HepG2 (cell line): ENCODE results near the gene NEDD8. TPM values are rescaled to one million over a fixed set of nuclear protein-coding genes. Genes with fewer than 3 reads are reported as not detected.

Experiments used
- ARHGAP35 ChIP-seq: sonication (generic); formaldehyde crosslinking; IDR thresholded peaks from 2 replicates; pipeline ENCODE4 v1.9.0; 2022; ENCODE audit warnings: mild to moderate bottlenecking, inconsistent platforms, moderate library complexity, missing genetic modification reagents, borderline replicate concordance
- ATAD3A ChIP-seq: sonication (generic); formaldehyde crosslinking; IDR thresholded peaks from 2 replicates; pipeline ENCODE4 v1.4.0; 2020; ENCODE audit warnings: missing genetic modification reagents
- CCDC6 ChIP-seq: sonication (generic); formaldehyde crosslinking; IDR thresholded peaks from 2 replicates; pipeline ENCODE4 v1.8.1; 2022; ENCODE audit warnings: mild to moderate bottlenecking, missing genetic modification reagents, moderate library complexity
- EHMT2 ChIP-seq: fragments of 200-600 bp; sonication (generic); IDR thresholded peaks from 2 replicates; pipeline ENCODE4 v1.7.0; 2017; ENCODE audit warnings: antibody characterized with exemption, low read depth, low read length, borderline replicate concordance
- GMEB2 ChIP-seq: IDR thresholded peaks from 2 replicates; pipeline ENCODE4 v1.6.1; 2016; ENCODE audit warnings: missing biosample characterization, missing genetic modification reagents, low read depth
- KDM4B ChIP-seq: sonication (generic); formaldehyde crosslinking; IDR thresholded peaks from 2 replicates; pipeline ENCODE4 v1.4.0; 2020; ENCODE audit warnings: missing genetic modification reagents
- PCBP1 ChIP-seq: fragments of 200-400 bp; formaldehyde crosslinking; IDR thresholded peaks from 2 replicates; pipeline ENCODE4 v1.6.1; 2017; ENCODE audit warnings: mild to moderate bottlenecking, low read depth, low read length, borderline replicate concordance
- PHF8 ChIP-seq: sonication (generic); formaldehyde crosslinking; IDR thresholded peaks from 2 replicates; pipeline ENCODE4 v1.5.0; 2020; ENCODE audit warnings: missing genetic modification reagents
- RNF2 ChIP-seq: fragments of 450-650 bp; conservative IDR thresholded peaks from 2 replicates; pipeline ENCODE4 v1.6.1; 2016; ENCODE audit warnings: low read depth
- SNAI1 ChIP-seq: sonication (generic); formaldehyde crosslinking; IDR thresholded peaks from 2 replicates; pipeline ENCODE4 v1.5.0; 2020; ENCODE audit warnings: mild to moderate bottlenecking, missing genetic modification reagents, borderline replicate concordance
- TAF15 ChIP-seq: fragments of 200-400 bp; formaldehyde crosslinking; IDR thresholded peaks from one replicate; pipeline ENCODE4 v1.6.1; 2018; ENCODE audit warnings: mild to moderate bottlenecking, low read depth, low read length; ENCODE audit not compliant: poor library complexity, severe bottlenecking
- XRCC5 ChIP-seq: fragments of 200-400 bp; formaldehyde crosslinking; optimal IDR thresholded peaks from 2 replicates; pipeline ENCODE3; 2017; ENCODE audit warnings: mild to moderate bottlenecking, low read length
- ZBTB38 ChIP-seq: sonication (generic); formaldehyde crosslinking; IDR thresholded peaks from 2 replicates; pipeline ENCODE4 v1.5.1; 2020; ENCODE audit warnings: mild to moderate bottlenecking, missing genetic modification reagents
- ZHX1 ChIP-seq: sonication (generic); formaldehyde crosslinking; IDR thresholded peaks from 2 replicates; pipeline ENCODE4 v1.8.1; 2022; ENCODE audit warnings: low read depth, mild to moderate bottlenecking, missing genetic modification reagents
- ZNF280D ChIP-seq: sonication (generic); formaldehyde crosslinking; IDR thresholded peaks from 2 replicates; pipeline ENCODE4 v1.5.1; 2020; ENCODE audit warnings: mild to moderate bottlenecking, missing genetic modification reagents
- ZNF33B ChIP-seq: sonication (generic); formaldehyde crosslinking; IDR thresholded peaks from 2 replicates; pipeline ENCODE4 v1.5.1; 2020; ENCODE audit warnings: mild to moderate bottlenecking, missing genetic modification reagents
- ZNF34 ChIP-seq: sonication (generic); formaldehyde crosslinking; IDR thresholded peaks from 2 replicates; pipeline ENCODE4 v1.4.0; 2020; ENCODE audit warnings: mild to moderate bottlenecking, missing genetic modification reagents, borderline replicate concordance
- ZNF569 ChIP-seq: sonication (generic); formaldehyde crosslinking; IDR thresholded peaks from 2 replicates; pipeline ENCODE4 v1.5.0; 2020; ENCODE audit warnings: mild to moderate bottlenecking, missing genetic modification reagents, moderate library complexity, borderline replicate concordance
- ZNF749 ChIP-seq: sonication (generic); formaldehyde crosslinking; IDR thresholded peaks from 2 replicates; pipeline ENCODE4 v1.8.0; 2022; ENCODE audit warnings: mild to moderate bottlenecking, missing genetic modification reagents, moderate library complexity, borderline replicate concordance
- ZNF850 ChIP-seq: sonication (generic); formaldehyde crosslinking; conservative IDR thresholded peaks from 2 replicates; pipeline ENCODE4 v1.9.0; 2021; ENCODE audit warnings: mild to moderate bottlenecking, missing genetic modification reagents
- polyA plus RNA-seq, 8 experiments: library from polyadenylated mRNA; depleted of rRNA in 3 of 8; stranded (reverse) in 7 of 8; unstranded in 1 of 8; fragments of >200 nt; fragmentation: Illumina TruSeq in 4 of 8; extraction: Trizol in 4 of 8; gene quantifications; 2 replicates each; pipeline versions ENCODE4 v1.2.1 to v1.2.3, GENCODE V29; 2011 to 2016; ENCODE audit warnings: low read depth in 4 of 8, missing spikeins in 1 of 8, mixed read lengths in 1 of 8; ENCODE audit not compliant: insufficient read depth in 1 of 8
- total RNA-seq, 5 experiments: library from RNA; depleted of rRNA; stranded (reverse); fragments of >200 nt; fragmentation: Illumina TruSeq; extraction: Trizol; gene quantifications; 2 replicates each; pipeline ENCODE4 v1.2.3, GENCODE V29; 2016; ENCODE audit warnings: low read depth in 1 of 5

NEDD8 gene
- total and polyA plus RNA-seq, 2 of the 13 experiments (the other 11 are each of a cell fraction or from before 2014, with no cell fraction given): 535 to 713 TPM

GRCh38 chr14:24188251-24189058 is 43.7 kb downstream of the NEDD8 start, which contains the start of gene IPO4 (continued):
- TF ChIP-seq ZHX1 (CRISPR knock-in tag) (peak; percentile 97), EHMT2 (peak; percentile 89; the same call in 1 of the 2 replicates), ZNF850 (CRISPR knock-in tag) (no peak), CCDC6 (CRISPR knock-in tag) (no peak), TAF15 (peak; percentile 99), SNAI1 (CRISPR knock-in tag) (peak; percentile 99; the same call in 1 of the 2 replicates), ZNF749 (CRISPR knock-in tag) (peak; percentile 97), ZNF280D (peak; percentile 96), ATAD3A (CRISPR knock-in tag) (peak; percentile 91; the same call in 1 of the 2 replicates), ZBTB38 (CRISPR knock-in tag) (peak; percentile 92), GMEB2 (peak; percentile 72), KDM4B (peak; percentile 99), ZNF34 (peak; percentile 99; the same call in 1 of the 2 replicates), ARHGAP35 (peak; percentile 90), PHF8 (CRISPR knock-in tag) (peak; percentile 95), XRCC5 (peak; percentile 100), ZNF569 (CRISPR knock-in tag) (peak; percentile 99; the same call in 1 of the 2 replicates), ZNF33B (CRISPR knock-in tag) (peak; percentile 98), RNF2 (peak; percentile 92), PCBP1 (peak; percentile 99)
